ENCODE data around the gene SLC27A1. TPM values are rescaled to one million over a fixed set of nuclear protein-coding genes. Genes with fewer than 3 reads are reported as not detected.
"Not testable (repeated sequence)": the region's sequence is repeated elsewhere in the genome, so short reads cannot be mapped to it uniquely, and the experiment has no call there.

The SLC27A1 gene
- total and polyA plus RNA-seq, 11 donors: 22.1 to 70.3 (median 47.6) TPM

DNA sequence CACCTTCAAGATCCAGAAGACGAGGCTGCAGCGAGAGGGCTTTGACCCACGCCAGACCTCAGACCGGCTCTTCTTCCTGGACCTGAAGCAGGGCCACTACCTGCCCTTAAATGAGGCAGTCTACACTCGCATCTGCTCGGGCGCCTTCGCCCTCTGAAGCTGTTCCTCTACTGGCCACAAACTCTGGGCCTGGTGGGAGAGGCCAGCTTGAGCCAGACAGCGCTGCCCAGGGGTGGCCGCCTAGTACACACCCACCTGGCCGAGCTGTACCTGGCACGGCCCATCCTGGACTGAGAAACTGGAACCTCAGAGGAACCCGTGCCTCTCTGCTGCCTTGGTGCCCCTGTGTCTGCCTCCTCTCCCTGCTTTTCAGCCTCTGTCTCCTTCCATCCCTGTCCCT, 34.1 kb downstream of the SLC27A1 start:
- H3K4me1 ChIP-seq: peaks cover 0 to 22% (median 10%) of the 10 kb centered on the region in 12 donors
- H3K27me3 ChIP-seq: no peaks in the 10 kb centered on the region
- H3K4me3 ChIP-seq: no peak overlapping the region
- H3K36me3 ChIP-seq: peaks cover 0 to 60% (median 37%) of the 10 kb centered on the region in 9 donors
- no peak for DNase-seq
- H3K27ac ChIP-seq: no peak overlapping the region
- intact Hi-C loops (cut with DNase I): no loop called here
- TF ChIP-seq POLR2A (IDR thresholded peaks at IDR 0.05): no peak
- TF ChIP-seq, protein P1, sequence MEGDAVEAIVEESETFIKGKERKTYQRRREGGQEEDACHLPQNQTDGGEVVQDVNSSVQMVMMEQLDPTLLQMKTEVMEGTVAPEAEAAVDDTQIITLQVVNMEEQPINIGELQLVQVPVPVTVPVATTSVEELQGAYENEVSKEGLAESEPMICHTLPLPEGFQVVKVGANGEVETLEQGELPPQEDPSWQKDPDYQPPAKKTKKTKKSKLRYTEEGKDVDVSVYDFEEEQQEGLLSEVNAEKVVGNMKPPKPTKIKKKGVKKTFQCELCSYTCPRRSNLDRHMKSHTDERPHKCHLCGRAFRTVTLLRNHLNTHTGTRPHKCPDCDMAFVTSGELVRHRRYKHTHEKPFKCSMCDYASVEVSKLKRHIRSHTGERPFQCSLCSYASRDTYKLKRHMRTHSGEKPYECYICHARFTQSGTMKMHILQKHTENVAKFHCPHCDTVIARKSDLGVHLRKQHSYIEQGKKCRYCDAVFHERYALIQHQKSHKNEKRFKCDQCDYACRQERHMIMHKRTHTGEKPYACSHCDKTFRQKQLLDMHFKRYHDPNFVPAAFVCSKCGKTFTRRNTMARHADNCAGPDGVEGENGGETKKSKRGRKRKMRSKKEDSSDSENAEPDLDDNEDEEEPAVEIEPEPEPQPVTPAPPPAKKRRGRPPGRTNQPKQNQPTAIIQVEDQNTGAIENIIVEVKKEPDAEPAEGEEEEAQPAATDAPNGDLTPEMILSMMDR (IDR thresholded peaks at IDR 0.05): no peak
- H3K9me3 ChIP-seq: no peaks in the 10 kb centered on the region
- WGBS, 4 donors: 90 to 95% (median 91%) methylated on average over 13 of the region's 13 CpGs
- ATAC-seq: no peak

DNA sequence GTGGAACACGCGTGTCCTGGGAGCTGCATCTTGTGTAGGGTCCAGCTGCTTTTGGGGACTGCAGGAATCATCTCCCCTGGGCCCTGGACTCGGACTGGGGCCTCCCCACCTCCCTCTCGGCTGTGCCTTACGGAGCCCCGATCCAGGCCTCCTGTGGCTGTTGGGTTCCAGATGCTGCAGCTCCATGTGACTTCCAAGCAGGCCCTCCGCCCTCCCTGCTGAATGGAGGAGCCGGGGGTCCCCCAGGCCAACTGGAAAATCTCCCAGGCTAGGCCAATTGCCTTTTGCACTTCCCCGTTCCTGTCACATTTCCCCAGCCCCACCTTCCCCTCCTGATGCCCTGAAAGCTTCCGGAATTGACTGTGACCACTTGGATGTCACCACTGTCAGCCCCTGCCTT, 34.9 kb downstream of the SLC27A1 start:
- 63 to 71% (median 67%) methylated on average over 8 to 10 of the region's 10 CpGs for WGBS, 4 donors
- intact Hi-C loops (cut with DNase I): no loop called here
- Histone ChIP-seq H3K27ac (no peak overlapping the region), H3K36me3 (peaks cover 0 to 56% (median 35%) of the 10 kb centered on the region in 9 donors), H3K4me1 (peaks cover 0 to 21% (median 8%) of the 10 kb centered on the region in 12 donors), H3K27me3 (no peaks in the 10 kb centered on the region), H3K9me3 (no peaks in the 10 kb centered on the region), H3K4me3 (no peak overlapping the region)
- peak in 1 of 4 donors; percentile 3 for ATAC-seq
- no peak for TF ChIP-seq POLR2A (IDR thresholded peaks at IDR 0.05)
- TF ChIP-seq, protein P1 (IDR thresholded peaks at IDR 0.05): no peak
- DNase-seq: no peak

GRCh38 chr19:17506745-17507144, 36.4 kb downstream of the SLC27A1 start:
- peaks cover 0 to 23% (median 13%) of the 10 kb centered on the region in 12 donors for H3K4me1 ChIP-seq
- H3K27ac ChIP-seq: peak overlapping the region in 1 of 12 donors; percentile 13
- 68 to 83% (median 78%) methylated on average over 9 of the region's 9 CpGs for WGBS, 4 donors

GRCh38 chr19:17508558-17508933, 38.2 kb downstream of the SLC27A1 start:
- Histone ChIP-seq H3K4me1 (peaks cover 0 to 37% (median 21%) of the 10 kb centered on the region in 12 donors), H3K27ac (peak overlapping the region in 5 of 12 donors; percentile 15 to 59 (median 18)), H3K36me3 (peaks cover 0 to 28% (median 12%) of the 10 kb centered on the region in 9 donors)
- H3K9me3 ChIP-seq; DNase-seq; intact Hi-C loops (cut with DNase I); ATAC-seq; H3K4me3 ChIP-seq; H3K27me3 ChIP-seq: not testable (repeated sequence)
- WGBS, 4 donors: 89 to 97% (median 93%) methylated on average over 3 of the region's 3 CpGs

More at GRCh38 chr19:17506745-17507144, 36.4 kb downstream of the SLC27A1 start:
- DNase-seq: no peak
- H3K27me3 ChIP-seq: no peaks in the 10 kb centered on the region
- no peaks in the 10 kb centered on the region for H3K9me3 ChIP-seq
- no peak for ATAC-seq
- intact Hi-C loops (cut with DNase I): no loop called here
- TF ChIP-seq, protein P1 (IDR thresholded peaks at IDR 0.05): no peak
- no peak for TF ChIP-seq POLR2A (IDR thresholded peaks at IDR 0.05)
- H3K36me3 ChIP-seq: peaks cover 0 to 41% (median 23%) of the 10 kb centered on the region in 9 donors
- no peak overlapping the region for H3K4me3 ChIP-seq
